NOMO-1 treated with dmso at 0.1 percent for 144 hours (cell line): ENCODE data around the gene UNC5A.

Experiments
- DNase-seq: peaks from one replicate; lab custom pipeline; 2025; ENCODE audit not compliant: unreplicated experiment; lab: John Stamatoyannopoulos, UW

The UNC5A gene

DNA sequence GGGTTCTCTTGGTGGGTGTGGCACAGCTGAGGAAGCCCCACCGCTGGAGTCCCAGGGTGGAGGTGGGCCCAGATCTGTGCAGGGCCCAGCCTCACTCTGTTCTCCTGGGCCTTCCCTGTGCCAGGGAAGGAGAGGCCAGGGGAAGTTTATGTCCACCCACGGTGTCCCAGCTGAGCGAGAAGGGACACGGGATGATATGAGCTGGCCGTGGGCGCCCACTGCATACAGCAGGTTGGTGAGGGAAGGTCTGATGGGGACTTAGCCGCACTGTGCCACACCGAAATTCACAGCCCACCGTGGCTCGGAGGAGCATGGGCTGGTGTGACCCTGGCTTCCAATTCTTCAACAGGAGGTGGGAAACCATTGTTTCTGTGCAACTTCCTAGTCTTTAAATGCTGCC, 33.9 kb downstream of the UNC5A start:
- no peak for DNase-seq

DNA sequence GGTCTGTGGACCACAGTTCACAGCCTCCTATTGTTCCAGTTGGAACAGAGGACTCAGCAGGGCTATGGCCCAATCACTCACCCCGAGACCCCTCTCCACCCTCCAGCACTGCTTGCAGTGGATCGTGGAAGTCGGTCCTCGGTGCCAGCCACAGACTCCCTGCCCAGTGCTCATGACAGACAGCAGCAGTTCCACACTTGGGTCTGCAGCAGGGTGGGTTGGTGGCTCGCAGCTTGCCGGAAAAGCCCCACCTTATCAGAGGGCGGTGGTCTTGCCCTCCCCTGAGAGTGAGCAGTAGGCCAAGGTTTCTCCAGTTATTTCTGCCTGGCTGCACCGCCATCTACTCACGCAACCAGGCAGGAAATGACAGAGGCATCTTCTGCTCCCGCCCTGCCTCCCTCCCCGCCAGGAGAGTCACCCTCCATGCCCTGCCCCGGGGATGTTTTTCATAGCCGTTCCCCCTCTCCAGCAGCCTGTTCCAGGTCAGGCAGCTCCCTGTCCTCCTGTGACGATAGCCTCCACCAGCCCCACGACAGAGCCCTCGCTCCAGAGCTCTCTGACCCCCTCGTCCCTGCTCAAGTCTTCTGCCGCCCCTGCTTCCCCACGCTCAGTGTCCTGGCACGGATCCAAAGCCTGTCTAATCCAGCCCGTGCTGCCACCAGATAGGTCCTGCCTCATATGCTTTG, 34.5 kb downstream of the UNC5A start:
- no peak for DNase-seq

DNA sequence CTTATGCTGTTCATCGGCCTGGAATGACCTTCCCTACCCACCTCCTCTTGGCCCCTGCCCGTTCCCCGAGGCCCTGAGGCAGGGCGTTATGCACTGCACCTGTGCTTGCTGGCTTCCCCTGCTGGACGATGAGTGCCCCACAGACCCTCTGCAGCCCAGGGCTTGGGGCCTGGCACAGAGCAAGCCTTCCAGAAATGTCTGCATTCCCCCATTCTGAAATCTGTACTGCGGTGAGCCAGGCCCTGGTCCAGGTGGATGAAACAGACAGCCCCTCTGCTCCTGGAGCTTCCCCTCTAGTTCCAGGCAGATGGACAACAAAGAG, 35.0 kb downstream of the UNC5A start:
- DNase-seq, result no peak

DNA sequence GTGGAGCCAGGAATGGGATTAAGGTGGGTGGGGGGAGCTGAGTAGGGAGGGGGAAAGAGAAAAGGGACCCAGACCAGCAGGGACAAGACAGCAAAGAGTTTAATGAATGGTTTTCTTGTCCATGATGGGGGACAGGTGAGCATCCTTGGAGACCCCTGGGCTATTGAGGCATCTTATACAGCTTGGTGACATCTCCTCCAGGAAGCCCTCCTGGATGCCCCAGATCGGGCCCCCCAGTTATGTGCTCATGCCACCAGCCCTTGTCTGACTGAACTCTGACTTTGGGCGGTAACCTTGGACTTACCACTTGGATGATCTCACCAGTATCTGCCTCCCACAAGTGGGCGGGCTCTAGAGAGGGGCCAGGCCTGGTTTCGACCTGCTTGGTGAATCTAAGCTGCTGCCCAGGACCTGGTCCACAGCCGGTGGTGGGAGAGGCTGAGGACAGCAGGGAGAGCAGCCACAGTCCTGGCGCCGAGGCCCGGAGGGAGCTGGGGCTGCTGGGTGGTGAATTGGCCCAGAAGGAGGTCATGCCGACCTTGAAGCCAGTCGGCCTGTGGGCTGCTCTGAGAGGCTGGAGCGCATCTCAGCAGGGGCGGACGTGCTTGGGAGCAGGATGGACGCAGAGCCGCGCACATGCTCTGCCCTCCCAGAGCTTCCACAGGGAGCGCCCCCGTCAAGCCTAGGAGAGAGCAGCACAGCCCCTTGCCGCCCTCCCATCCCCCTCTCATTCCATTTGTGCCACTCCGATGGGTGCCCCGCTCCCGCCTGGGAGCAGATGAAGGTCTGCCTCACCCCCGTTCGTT, 36.2 kb downstream of the UNC5A start:
- no peak for DNase-seq

DNA sequence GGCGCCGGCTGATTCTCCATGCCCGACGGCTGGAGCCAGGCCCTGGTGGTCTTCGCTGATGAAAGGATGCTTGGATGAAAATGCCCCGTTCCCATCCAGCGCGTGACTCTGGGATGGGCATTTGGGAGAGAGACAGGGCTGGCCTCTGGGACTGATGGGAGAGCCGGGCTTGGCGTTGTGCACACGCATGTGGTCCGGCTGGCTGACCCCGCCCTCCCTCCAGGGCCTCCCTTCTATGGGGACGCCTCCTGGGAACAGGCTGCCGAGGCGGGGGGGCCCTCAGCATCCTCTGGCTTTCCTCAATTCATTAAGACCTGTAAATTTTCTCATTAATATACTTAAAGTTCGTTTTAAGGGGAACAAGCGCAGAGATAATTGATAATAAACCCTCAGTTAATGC, 36.8 kb downstream of the UNC5A start:
- no peak for DNase-seq

DNA sequence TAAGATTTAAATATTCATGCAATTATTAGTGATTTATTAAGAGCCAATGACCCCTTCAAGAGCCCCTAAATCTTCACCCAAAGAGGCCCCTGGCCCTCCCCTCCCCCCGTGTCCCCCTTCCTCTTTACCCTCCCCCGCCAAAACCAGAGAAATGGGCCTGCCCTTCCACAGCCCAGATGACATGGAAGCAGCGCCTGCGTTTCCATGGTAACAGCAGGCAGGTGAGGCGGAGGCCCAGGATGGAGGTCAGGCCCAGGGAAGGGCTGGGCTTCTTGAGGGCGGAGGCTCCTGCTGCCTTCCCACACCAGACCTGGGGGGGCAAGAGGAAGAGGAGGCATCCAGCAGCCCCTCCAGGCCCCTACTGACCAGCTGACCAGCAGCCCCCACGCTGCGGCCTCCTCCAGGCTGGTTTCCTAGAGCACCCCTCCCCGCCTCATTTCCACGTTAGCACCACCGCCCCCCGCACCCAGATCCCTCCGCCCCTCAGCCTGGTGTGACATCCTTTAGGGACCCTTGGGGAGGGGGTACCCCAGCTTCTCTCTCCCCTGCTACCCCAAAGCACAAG, 37.4 kb downstream of the UNC5A start:
- no peak for DNase-seq

DNA sequence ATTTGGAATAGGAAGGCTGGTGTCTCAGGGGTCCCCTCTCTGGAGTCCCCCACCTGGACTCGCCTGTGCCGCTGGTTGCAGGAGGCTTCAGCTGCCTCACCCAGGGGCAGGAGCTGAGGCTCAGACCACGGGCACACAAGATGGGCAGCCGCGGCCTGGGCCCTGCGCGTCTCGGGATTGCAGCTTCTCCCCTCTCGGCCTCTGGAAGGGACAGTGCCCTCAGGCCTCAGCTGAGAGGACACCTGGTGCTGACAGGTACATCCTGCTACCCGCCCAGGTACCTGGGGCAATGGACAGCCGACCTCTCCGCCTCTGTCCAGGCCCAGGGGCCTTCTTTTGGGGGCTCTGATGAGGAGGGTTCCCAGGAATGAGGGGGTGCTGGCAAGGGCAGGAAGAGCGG, 38.3 kb downstream of the UNC5A start:
- DNase-seq, result no peak

DNA sequence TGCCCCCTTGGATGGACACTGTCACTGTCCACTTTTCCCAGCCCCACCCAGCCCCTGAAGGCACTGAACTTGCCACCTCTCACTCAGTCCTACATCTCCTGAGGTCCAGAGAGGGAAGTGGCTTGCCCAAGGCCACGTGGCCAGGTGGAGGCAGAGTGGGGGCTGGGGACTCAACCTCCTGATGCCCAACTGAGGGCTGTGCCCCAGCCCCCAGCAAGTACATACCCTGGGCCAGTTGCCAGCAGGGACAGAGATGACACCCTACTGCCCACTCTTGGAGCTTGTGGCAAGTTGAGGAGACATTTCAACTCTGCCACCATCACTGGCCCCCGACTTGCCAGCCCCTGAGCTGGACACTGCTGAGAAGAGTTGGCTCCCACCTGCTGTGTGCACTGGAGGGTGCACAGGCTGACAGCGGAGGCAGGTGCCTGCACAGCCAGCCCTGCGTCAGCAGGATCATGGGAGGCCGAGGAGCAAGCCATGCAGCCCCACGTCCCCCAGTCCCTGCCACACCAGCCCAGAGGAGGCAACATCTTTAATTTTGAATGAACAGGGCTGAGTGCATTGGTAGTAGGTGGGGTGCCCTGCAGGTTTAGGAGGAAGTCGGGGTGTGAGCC, 39.4 kb downstream of the UNC5A start:
- DNase-seq, result no peak

DNA sequence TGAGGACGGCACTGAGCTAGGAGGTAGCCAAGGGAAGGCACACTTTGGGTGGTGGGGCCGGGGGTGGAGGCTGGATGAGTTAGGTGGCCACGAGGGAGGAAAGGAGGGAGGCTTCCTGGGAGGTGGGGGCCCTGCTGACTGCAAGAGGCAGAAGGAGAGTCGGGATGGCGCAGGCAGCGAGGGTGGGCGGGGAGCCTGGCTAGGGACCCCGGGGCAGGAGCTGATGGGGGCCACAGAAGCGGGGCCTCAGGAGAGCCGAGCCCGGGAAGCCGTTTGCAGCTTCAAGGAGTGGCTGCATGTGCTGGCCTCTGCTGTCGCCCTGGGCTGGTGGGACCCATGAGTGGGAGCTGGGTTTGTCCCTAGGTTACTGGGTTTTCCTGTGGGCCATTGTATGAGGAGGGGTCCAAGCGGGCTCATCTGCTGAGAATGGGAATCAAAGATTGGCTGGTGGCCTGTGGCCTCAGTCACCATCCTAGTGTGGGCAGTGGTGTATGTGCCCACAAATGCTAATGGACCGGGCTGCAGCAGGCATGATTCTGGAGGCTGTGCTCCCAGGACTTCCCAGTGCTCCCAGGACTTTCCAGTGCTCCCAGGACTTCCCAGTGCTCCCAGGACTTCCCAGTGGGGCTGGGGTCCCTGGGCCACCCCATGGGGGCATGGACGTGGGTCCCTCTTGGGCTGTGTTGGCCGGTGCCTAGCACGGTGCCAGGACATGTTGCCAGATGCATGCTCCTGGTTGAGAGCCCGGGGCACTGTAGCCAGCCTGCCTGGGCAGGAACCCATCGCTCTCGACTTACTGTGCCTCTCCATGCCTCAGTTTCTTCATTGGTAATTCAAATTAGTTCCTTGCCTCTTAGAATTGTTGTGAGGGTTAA, 40.2 kb downstream of the UNC5A start:
- DNase-seq, result no peak

DNA sequence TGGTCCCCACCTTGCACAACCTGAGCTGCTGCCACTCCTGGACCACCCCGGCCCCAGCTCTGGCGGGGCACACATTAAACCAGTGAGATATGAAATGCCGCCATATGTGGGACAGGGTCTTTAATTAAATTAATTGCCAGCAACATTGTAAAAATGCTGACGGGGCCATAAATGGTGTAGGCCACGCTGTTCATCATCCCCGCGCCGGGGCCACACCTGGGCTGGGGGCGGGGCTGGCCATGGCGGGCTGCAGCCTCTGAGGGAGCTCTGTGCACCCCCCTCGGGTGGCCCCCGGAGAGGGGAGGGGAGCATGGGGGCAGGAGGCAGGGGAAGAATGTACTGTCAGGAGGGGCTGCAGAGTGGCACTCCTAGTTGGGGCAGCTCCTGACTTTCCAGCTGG, 41.0 kb downstream of the UNC5A start:
- no peak for DNase-seq

DNA sequence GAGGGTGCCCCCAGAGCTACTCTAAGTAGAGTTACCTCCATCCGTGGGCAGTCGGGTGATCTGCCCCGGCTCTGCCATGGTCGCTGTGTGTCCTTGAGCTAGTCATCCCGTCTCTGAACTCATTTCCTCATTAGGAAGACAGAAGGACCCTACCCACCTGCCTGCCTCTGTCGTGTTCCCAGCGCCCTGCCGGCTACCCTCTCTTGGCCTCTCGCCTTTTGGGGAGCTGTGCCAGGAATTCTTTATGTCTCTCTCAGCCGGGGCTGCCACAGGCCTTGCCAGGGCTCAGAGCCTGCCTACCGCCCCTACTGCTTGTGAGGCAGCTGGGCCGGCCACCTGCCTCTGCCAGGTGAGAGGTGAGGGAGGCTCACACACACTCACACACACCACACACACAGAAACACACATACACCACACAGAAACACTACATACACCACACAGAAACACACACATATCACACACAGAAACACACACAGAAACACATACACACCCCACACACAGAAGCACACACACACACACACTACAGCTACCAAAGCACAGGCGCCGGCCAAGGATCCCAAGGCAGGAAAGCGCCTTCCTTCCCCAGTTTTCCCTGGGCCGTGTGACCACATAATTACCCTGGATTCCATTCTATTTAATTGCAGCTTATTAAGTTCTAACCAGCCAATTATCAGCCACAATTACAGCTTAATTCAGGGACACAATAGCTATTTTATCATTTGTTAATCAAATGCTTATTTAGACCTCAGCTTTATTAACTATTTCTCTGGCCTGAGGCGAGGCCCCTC, 41.7 kb downstream of the UNC5A start:
- DNase-seq, result no peak

DNA sequence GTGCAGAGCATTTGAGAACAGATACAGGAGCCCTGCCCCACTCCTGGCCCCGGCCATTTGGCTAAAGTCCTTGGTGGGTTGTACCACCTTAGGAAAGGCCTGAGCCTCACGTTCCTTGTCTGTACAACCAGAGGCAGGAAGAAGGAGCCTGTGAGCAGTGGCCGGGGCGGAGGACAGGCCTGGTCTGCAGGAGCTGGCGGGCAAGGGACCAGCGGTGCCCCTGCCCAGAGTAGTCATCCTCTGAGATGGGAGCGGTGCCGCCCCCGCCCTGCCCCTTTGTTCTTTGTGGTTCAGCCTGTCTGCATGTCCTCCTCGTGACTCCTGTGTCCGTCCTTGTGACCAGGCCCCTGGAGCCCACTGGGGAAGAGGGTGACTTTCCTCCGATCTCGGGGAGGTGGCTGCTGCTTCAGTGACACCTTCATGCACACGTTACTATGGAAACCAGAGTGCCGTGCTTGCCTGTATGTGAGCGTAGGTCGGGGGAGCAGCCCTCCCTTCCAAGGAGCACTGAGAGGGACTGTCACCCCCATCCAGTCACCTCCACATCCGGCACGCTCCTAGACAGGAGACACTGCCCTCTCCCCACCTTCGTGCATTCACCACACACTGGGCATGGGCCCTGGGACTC, 42.9 kb downstream of the UNC5A start:
- no peak for DNase-seq

DNA sequence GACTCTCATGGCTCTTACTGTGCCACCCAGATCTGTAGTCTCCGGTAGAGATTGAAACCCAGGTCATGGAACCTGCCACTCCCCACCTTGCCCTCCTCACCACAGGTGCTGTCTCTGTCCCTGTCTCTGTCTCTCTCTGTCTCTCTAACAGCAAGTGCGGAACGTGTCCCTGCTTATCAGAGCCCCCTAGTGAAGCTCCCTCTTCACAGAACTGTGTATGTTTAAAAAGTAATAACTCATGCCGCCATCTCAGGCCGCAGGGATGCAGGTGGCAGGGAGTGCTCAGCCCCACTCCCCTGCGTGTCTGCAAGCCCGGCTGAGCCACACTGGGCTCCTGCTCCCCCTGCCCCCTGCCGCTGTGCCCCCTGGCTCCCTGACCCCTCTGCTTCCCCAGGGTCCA, 43.8 kb downstream of the UNC5A start:
- no peak for DNase-seq

DNA sequence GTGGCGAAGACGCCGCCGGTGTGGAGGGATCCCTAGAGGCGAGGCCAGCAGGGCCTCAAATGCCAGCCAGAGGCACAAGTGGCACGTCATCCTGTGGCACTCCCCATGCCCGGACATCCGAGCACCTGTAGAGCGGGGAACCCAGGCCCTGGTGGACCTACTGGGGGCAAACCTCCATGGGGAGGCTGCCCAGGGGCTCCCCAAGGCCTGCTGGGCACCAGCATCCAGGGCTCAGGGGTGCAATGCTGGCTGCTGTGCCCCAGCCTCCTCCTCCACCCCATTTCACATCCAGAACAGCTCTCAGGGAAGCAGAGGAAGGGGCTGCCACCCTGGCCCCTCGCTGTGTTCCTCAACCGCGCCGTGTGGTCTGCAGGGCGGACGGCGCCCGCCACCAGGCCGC, 45.2 kb downstream of the UNC5A start:
- DNase-seq, result no peak

DNA sequence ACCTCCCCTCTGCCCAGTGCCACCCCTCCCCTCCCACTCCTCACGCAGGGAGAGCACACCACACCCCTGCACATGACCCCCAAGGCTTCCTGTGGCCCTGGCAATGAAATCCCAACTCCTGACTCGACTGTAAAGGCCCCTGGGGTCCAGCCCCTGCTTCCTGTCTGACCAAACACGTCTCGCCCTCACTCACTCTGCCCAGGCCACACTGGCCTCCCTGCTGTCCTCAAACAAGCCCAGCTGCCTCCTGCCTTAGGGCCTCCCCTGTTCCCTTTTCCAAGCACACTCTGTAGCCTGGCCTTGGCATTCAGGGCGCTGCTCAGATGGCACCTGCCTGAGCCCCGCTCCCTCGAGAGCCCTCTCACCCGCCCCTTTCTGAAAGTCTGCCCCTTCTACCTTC, 46.4 kb downstream of the UNC5A start:
- DNase-seq, result no peak

DNA sequence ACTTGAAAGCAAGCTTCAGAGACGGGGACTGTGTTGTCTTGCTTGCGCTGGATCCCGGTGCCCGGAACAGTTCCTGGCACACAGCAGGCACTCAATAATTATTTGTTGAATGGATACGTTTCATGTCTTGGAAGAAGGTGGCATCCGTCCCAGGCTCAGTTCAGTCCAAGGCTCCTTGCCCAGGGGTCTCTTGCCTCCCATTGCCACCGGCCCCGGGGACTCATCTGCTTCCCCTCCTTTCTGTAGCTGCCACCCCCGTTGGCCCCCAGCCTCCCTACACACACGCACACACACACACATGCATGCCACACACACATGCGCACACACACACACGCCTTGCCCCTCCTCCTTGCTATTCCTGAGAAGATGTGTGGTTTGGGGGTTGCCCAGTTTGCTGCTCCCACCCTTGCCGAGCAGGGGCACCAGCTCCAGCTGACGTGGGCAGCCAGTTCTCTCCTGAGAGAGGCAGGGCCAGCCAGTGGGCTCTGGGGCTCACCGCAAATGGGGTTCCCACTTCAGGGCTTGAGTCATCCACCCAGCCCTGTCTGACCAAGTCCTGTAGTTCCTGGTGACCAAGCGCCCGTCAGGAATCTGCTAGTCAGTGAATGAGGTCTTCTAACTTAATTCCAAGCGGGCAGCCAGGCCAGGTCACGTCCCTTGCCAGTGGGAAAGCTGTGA, 47.0 kb downstream of the UNC5A start:
- no peak for DNase-seq

DNA sequence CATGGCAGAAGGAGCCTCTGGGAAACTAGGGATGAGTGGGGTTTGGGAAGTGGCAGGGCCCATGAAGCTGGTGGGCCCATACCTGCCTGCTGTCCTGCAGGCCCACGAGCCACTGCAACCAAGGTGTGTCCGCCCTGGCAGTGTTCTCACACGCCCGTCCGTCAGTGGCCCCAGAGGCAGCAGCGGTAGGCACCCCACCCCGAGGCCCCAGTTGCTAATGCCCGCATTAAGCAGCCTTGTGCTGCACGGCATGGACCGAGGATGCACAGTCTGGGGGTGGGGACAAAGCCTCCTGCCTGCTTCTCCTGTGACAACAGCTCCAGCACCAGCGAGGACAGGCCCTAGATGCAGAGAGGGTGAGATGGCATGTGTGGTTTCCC, 47.5 kb downstream of the UNC5A start:
- DNase-seq, result no peak

DNA sequence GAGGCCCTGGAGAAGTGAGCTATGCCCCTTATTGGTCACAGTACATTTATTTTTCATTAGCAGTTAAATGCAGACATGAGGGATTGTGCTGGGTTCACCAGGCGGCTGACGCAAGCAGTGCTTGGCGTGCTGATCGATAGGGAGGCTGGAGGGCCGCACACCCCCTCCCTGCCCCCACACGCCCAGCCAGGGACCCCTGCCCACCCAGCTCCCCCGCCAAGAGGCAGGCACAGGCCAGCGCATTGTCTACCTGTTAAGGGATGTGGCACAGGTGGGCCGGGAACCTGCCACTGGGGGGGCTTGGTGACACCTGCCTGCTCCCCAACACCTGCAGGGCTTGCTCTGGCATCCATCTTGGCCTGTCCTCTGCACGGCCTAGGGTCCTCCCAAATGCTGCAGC, 49.6 kb downstream of the UNC5A start:
- DNase-seq, result no peak

DNA sequence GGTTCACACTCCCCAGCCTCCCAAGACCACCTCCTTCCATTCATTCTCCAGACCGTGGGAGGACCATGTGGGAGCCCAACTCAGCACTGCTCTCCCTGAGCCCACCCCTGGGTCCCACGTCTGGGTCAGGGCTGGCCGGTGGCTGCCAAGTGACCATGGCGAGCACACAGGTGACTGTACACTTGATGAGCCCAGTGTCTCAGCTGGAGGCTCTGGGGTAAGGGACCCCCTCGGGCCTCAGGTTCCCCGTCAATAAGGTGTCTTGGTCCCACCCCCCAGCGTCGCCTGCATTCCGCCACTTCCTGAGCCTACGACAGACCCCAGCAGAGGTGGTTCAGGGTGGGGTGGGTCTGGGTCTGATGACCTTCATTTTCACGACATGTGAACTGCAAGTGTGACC, 50.0 kb downstream of the UNC5A start:
- no peak for DNase-seq
